Liver (tissue), 9 donors: Measurements from ENCODE around the gene RNF126. TPM values are rescaled to one million over a fixed set of nuclear protein-coding genes. Genes with fewer than 3 reads are reported as not detected.

ENCODE experiments used
- DNase-seq: peaks from one replicate; pipeline ENCODE4 v3.0.0-alpha.2; 2017; ENCODE audit warnings: low spot score
- H3K27ac ChIP-seq, 2 donors: one replicate each; pipeline ENCODE4 v1.7.0; 2013; ENCODE audit warnings: inconsistent platforms in 2 of 2, low read length in 2 of 2, control low read depth in 1 of 2, low read depth in 1 of 2, mild to moderate bottlenecking in 1 of 2
- H3K27me3 ChIP-seq, 4 donors: one replicate each; pipeline versions ENCODE4 v1.6.1 to v1.7.0; 2013; ENCODE audit warnings: low read length in 3 of 4, inconsistent platforms in 1 of 4, mild to moderate bottlenecking in 1 of 4, moderate library complexity in 1 of 4; ENCODE audit not compliant: control insufficient read depth in 4 of 4, insufficient read depth in 4 of 4
- H3K36me3 ChIP-seq, 4 donors: one replicate each; pipeline versions ENCODE4 v1.6.1 to v1.7.0; 2013; ENCODE audit warnings: low read length in 3 of 4, mild to moderate bottlenecking in 3 of 4, low read depth in 1 of 4, moderate library complexity in 1 of 4; ENCODE audit not compliant: control insufficient read depth in 4 of 4, insufficient read depth in 3 of 4
- H3K4me1 ChIP-seq, 4 donors: one replicate each; pipeline versions ENCODE4 v1.6.1 to v1.7.0; 2013; ENCODE audit warnings: low read length in 3 of 4, mild to moderate bottlenecking in 3 of 4, moderate library complexity in 1 of 4; ENCODE audit not compliant: control insufficient read depth in 4 of 4, insufficient read depth in 4 of 4
- H3K4me3 ChIP-seq, 3 donors: one replicate each; pipeline versions ENCODE4 v1.6.1 to v1.7.0; 2013; ENCODE audit warnings: low read length in 3 of 3, control low read depth in 1 of 3, low read depth in 1 of 3, mild to moderate bottlenecking in 1 of 3
- H3K9ac ChIP-seq, 2 donors: one replicate each; pipeline ENCODE4 v1.7.0; 2013; ENCODE audit warnings: low read length in 2 of 2, mild to moderate bottlenecking in 2 of 2, moderate library complexity in 2 of 2, control low read depth in 1 of 2, low read depth in 1 of 2
- H3K9me3 ChIP-seq, 4 donors: one replicate each; pipeline versions ENCODE4 v1.6.1 to v1.7.0; 2013; ENCODE audit warnings: low read length in 3 of 4; ENCODE audit not compliant: control insufficient read depth in 4 of 4
- EGR1 ChIP-seq, 2 donors: IDR thresholded peaks; 2 replicates each; pipeline ENCODE4 v1.6.1; 2016 to 2018; ENCODE audit warnings: antibody characterized with exemption in 2 of 2, low read depth in 2 of 2
- FOXA1 ChIP-seq: IDR thresholded peaks from 2 replicates; pipeline ENCODE4 v1.6.1; 2016; ENCODE audit warnings: antibody characterized with exemption
- FOXA2 ChIP-seq: IDR thresholded peaks from 2 replicates; pipeline ENCODE4 v1.6.1; 2016; ENCODE audit warnings: antibody characterized with exemption
- GABPA ChIP-seq, 2 donors: IDR thresholded peaks in 1 of 2; conservative IDR thresholded peaks in 1 of 2; 2 replicates each; pipeline ENCODE4 v1.6.1; 2016; ENCODE audit warnings: antibody characterized with exemption in 2 of 2, mild to moderate bottlenecking in 1 of 2, moderate library complexity in 1 of 2
- HNF4A ChIP-seq, 2 donors: conservative IDR thresholded peaks; 2 replicates each; pipeline ENCODE4 v1.6.1; 2016; ENCODE audit warnings: antibody characterized with exemption in 2 of 2, mild to moderate bottlenecking in 2 of 2
- HNF4G ChIP-seq: IDR thresholded peaks from 2 replicates; pipeline ENCODE4 v1.6.1; 2016; ENCODE audit warnings: antibody characterized with exemption
- JUND ChIP-seq, 2 donors: IDR thresholded peaks; 2 replicates each; pipeline ENCODE4 v1.6.1; 2016; ENCODE audit warnings: antibody characterized with exemption in 2 of 2
- NR2F2 ChIP-seq: IDR thresholded peaks from 2 replicates; pipeline ENCODE4 v1.6.1; 2016; ENCODE audit warnings: antibody characterized with exemption
- RXRA ChIP-seq, 2 donors: IDR thresholded peaks; 2 replicates each; pipeline ENCODE4 v1.6.1; 2017 to 2018; ENCODE audit warnings: antibody characterized with exemption in 2 of 2, mild to moderate bottlenecking in 1 of 2
- SP1 ChIP-seq: IDR thresholded peaks from 2 replicates; pipeline ENCODE4 v1.6.1; 2018; ENCODE audit warnings: antibody characterized with exemption, mild to moderate bottlenecking
- TAF1 ChIP-seq: conservative IDR thresholded peaks from 2 replicates; pipeline ENCODE4 v1.6.1; 2016; ENCODE audit warnings: antibody characterized with exemption, mild to moderate bottlenecking
- YY1 ChIP-seq: IDR thresholded peaks from 2 replicates; pipeline ENCODE4 v1.6.1; 2016; ENCODE audit warnings: antibody characterized with exemption, mild to moderate bottlenecking
- WGBS: extraction: QIAGEN DNeasy Blood & Tissue Kit; methylation state at CpG from one replicate; pipeline ENCODE4 v1.1.7; 2013; 5-methylcytosine and 5-hydroxymethylcytosine counted together
- polyA plus RNA-seq, 2 donors: library from polyadenylated mRNA; stranded (reverse) in 1 of 2; unstranded in 1 of 2; fragments of 200-250 nt in 1 of 2; fragments of >200 nt in 1 of 2; fragmentation: Nextera tagmentation in 1 of 2; extraction: Ambion mirVana in 1 of 2; gene quantifications; one replicate each; pipeline versions ENCODE4 v1.2.1 to v1.2.3, GENCODE V29; 2013 to 2015
- total RNA-seq, 2 donors: library from RNA; depleted of rRNA; stranded (reverse); fragments of >200 nt; gene quantifications; one replicate each; pipeline ENCODE4 v1.2.3, GENCODE V29; 2014
- TF ChIP-seq, protein P1 (sequence below): IDR thresholded peaks from 2 replicates; pipeline ENCODE4 v1.6.1; 2016; ENCODE audit warnings: antibody characterized with exemption
- TF ChIP-seq, protein P2 (sequence below): IDR thresholded peaks from 2 replicates; pipeline ENCODE4 v1.6.1; 2016; ENCODE audit warnings: antibody characterized with exemption
- TF ChIP-seq, protein P3 (sequence below): IDR thresholded peaks from 2 replicates; pipeline ENCODE4 v1.6.1; 2016; ENCODE audit warnings: antibody characterized with exemption
- TF ChIP-seq, protein P4 (sequence below): fragments of 150-350 bp; IDR thresholded peaks from 2 replicates; pipeline ENCODE4 v1.5.1; 2017; ENCODE audit warnings: improper control_type of control experiment, low read depth, low read length; ENCODE audit not compliant: missing input control
- TF ChIP-seq, protein P5 (sequence below): IDR thresholded peaks from 2 replicates; pipeline ENCODE4 v1.6.1; 2016; ENCODE audit warnings: antibody characterized with exemption, mild to moderate bottlenecking
- donor health status: healthy.
- donor health status: healthy.
- donor health status: healthy.
- donor health status: healthy.
- donor health status: healthy.

RNF126 gene
- total and polyA plus RNA-seq, 4 donors, result 16.7 to 32.7 (median 24.1) TPM

DNA sequence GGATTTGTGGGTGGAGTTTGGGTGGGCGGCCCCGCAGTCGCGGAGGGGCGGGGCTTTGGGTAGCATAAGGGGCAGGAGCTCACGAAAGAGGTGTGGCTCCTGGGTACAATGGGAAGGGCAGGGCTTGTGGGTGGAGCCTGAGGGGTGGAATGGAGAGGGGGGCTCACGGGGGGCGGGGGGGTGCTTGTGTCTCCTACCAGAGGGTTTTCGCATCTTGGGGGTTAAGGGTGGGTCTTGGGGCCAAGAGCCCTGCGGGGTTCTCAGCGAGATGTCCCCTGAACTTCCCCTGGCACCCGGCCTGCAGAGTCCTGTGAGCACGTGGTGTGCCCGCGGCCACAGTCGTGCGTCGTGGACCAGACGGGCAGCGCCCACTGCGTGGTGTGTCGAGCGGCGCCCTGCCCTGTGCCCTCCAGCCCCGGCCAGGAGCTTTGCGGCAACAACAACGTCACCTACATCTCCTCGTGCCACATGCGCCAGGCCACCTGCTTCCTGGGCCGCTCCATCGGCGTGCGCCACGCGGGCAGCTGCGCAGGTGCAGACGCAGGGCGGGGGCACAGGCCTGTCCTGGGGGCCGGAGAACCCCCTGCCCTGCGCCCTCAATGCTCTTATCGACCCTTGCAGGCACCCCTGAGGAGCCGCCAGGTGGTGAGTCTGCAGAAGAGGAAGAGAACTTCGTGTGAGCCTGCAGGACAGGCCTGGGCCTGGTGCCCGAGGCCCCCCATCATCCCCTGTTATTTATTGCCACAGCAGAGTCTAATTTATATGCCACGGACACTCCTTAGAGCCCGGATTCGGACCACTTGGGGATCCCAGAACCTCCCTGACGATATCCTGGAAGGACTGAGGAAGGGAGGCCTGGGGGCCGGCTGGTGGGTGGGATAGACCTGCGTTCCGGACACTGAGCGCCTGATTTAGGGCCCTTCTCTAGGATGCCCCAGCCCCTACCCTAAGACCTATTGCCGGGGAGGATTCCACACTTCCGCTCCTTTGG, 18.3 kb upstream of the RNF126 start:
- TF ChIP-seq HNF4G (no peak), JUND (IDR thresholded peaks at IDR 0.05) (no peak), RXRA (IDR thresholded peaks at IDR 0.05) (no peak), NR2F2 (no peak), FOXA2 (no peak), EGR1 (IDR thresholded peaks at IDR 0.05; ENCODE audit: low read depth in 2 of 2) (no peak), YY1 (no peak), FOXA1 (no peak), HNF4A (conservative IDR thresholded peaks at IDR 0.05) (no peak), SP1 (no peak), GABPA (IDR thresholded peaks at IDR 0.05 in 1 of 2, conservative IDR thresholded peaks at IDR 0.05 in 1 of 2) (no peak), TAF1 (no peak)
- TF ChIP-seq, protein P1, sequence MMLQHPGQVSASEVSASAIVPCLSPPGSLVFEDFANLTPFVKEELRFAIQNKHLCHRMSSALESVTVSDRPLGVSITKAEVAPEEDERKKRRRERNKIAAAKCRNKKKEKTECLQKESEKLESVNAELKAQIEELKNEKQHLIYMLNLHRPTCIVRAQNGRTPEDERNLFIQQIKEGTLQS, result no peak
- TF ChIP-seq, protein P2, sequence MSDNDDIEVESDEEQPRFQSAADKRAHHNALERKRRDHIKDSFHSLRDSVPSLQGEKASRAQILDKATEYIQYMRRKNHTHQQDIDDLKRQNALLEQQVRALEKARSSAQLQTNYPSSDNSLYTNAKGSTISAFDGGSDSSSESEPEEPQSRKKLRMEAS, result no peak
- TF ChIP-seq, protein P3, sequence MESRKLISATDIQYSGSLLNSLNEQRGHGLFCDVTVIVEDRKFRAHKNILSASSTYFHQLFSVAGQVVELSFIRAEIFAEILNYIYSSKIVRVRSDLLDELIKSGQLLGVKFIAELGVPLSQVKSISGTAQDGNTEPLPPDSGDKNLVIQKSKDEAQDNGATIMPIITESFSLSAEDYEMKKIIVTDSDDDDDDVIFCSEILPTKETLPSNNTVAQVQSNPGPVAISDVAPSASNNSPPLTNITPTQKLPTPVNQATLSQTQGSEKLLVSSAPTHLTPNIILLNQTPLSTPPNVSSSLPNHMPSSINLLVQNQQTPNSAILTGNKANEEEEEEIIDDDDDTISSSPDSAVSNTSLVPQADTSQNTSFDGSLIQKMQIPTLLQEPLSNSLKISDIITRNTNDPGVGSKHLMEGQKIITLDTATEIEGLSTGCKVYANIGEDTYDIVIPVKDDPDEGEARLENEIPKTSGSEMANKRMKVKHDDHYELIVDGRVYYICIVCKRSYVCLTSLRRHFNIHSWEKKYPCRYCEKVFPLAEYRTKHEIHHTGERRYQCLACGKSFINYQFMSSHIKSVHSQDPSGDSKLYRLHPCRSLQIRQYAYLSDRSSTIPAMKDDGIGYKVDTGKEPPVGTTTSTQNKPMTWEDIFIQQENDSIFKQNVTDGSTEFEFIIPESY, result no peak
- Histone ChIP-seq H3K36me3 (no peaks in the 10 kb centered on the region), H3K27me3 (peaks cover 0 to 2% (median 0%) of the 10 kb centered on the region in 4 donors), H3K4me1 (peaks cover 2 to 10% (median 6%) of the 10 kb centered on the region in 4 donors), H3K27ac (peak overlapping the region; percentile 74 to 88), H3K4me3 (no peak overlapping the region), H3K9me3 (no peaks in the 10 kb centered on the region), H3K9ac (no peak overlapping the region)
- no peak for DNase-seq
- 69% methylated on average over 54 of the region's 54 CpGs for WGBS

DNA sequence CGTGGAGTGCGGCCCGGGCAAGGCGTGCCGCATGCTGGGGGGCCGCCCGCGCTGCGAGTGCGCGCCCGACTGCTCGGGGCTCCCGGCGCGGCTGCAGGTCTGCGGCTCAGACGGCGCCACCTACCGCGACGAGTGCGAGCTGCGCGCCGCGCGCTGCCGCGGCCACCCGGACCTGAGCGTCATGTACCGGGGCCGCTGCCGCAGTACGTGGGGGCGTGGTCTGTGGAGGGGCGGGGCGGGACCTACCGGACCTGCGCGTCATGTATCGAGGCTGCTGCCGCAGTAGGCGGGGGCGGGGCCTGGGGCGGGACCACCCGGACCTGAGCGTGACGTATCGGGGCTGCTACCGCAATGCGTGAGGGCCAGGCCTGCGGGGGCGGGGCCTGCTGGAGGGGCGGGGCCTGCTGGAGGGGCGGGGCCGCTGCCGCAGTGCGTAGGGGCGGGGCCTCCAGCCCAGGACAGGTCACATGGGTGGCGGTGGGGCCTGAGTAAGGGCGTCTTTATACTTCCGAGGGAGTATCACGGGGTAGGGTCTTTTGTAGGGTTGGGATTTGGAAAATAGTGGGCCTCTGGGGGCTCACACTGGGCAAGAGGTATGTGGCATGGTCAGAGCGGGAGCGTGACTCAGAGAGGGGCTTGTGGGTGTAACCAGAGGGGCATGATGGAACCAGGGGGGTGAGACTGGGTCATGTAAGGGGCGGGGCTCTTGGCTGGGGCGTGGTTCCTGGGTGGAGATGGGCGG, 17.4 kb upstream of the RNF126 start:
- peaks cover 2 to 15% (median 6%) of the 10 kb centered on the region in 4 donors for H3K4me1 ChIP-seq
- TF ChIP-seq, protein P2, result no peak
- TF ChIP-seq EGR1 (IDR thresholded peaks at IDR 0.05; ENCODE audit: low read depth in 2 of 2) (peak; percentile 14 to 59), RXRA (IDR thresholded peaks at IDR 0.05) (peak; percentile 33 to 37), SP1 (peak; percentile 52)
- TF ChIP-seq, protein P4, sequence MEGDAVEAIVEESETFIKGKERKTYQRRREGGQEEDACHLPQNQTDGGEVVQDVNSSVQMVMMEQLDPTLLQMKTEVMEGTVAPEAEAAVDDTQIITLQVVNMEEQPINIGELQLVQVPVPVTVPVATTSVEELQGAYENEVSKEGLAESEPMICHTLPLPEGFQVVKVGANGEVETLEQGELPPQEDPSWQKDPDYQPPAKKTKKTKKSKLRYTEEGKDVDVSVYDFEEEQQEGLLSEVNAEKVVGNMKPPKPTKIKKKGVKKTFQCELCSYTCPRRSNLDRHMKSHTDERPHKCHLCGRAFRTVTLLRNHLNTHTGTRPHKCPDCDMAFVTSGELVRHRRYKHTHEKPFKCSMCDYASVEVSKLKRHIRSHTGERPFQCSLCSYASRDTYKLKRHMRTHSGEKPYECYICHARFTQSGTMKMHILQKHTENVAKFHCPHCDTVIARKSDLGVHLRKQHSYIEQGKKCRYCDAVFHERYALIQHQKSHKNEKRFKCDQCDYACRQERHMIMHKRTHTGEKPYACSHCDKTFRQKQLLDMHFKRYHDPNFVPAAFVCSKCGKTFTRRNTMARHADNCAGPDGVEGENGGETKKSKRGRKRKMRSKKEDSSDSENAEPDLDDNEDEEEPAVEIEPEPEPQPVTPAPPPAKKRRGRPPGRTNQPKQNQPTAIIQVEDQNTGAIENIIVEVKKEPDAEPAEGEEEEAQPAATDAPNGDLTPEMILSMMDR, result peak; percentile 42
- TF ChIP-seq, protein P1, result no peak
- TF ChIP-seq, protein P5, sequence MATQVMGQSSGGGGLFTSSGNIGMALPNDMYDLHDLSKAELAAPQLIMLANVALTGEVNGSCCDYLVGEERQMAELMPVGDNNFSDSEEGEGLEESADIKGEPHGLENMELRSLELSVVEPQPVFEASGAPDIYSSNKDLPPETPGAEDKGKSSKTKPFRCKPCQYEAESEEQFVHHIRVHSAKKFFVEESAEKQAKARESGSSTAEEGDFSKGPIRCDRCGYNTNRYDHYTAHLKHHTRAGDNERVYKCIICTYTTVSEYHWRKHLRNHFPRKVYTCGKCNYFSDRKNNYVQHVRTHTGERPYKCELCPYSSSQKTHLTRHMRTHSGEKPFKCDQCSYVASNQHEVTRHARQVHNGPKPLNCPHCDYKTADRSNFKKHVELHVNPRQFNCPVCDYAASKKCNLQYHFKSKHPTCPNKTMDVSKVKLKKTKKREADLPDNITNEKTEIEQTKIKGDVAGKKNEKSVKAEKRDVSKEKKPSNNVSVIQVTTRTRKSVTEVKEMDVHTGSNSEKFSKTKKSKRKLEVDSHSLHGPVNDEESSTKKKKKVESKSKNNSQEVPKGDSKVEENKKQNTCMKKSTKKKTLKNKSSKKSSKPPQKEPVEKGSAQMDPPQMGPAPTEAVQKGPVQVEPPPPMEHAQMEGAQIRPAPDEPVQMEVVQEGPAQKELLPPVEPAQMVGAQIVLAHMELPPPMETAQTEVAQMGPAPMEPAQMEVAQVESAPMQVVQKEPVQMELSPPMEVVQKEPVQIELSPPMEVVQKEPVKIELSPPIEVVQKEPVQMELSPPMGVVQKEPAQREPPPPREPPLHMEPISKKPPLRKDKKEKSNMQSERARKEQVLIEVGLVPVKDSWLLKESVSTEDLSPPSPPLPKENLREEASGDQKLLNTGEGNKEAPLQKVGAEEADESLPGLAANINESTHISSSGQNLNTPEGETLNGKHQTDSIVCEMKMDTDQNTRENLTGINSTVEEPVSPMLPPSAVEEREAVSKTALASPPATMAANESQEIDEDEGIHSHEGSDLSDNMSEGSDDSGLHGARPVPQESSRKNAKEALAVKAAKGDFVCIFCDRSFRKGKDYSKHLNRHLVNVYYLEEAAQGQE, result peak; percentile 13
- H3K4me3 ChIP-seq, result peak overlapping the region; percentile 1 to 94 (median 72)
- 1% methylated on average over 70 of the region's 70 CpGs for WGBS
- peak; percentile 100 for DNase-seq
- no peaks in the 10 kb centered on the region for H3K9me3 ChIP-seq
- H3K27ac ChIP-seq, result peak overlapping the region; percentile 74 to 88
- no peaks in the 10 kb centered on the region for H3K36me3 ChIP-seq
- H3K9ac ChIP-seq, result peak overlapping the region; percentile 10 to 47
- H3K27me3 ChIP-seq, result peaks cover 0 to 2% (median 0%) of the 10 kb centered on the region in 4 donors
